Esophagus muscularis mucosa (tissue), 4 donors: ENCODE measurements around the gene TRPM3.

Experiments
- EP300 ChIP-seq: sonication (generic); formaldehyde crosslinking; IDR thresholded peaks from one replicate; pipeline ENCODE4 v1.6.1; 2017; ENCODE audit warnings: antibody characterized with exemption
- POLR2A ChIP-seq: fragments of 450-650 bp; IDR thresholded peaks from one replicate; pipeline ENCODE4 v1.6.1; 2017; ENCODE audit warnings: antibody characterized with exemption, moderate library complexity, mild to moderate bottlenecking, low read depth
- POLR2AphosphoS5 ChIP-seq, 2 donors: sonication (generic); formaldehyde crosslinking; IDR thresholded peaks; one replicate each; pipeline ENCODE4 v1.6.1; 2017; ENCODE audit warnings: antibody characterized with exemption in 2 of 2
- TF ChIP-seq, protein P1 (sequence below), 3 experiments: fragments of 200-600 bp in 2 of 3; fragments of 450-650 bp in 1 of 3; sonication (generic) in 2 of 3; IDR thresholded peaks; one replicate each; pipeline ENCODE4 v1.5.1; 2017 to 2019; ENCODE audit warnings: antibody characterized with exemption in 3 of 3, mild to moderate bottlenecking in 2 of 3, moderate library complexity in 1 of 3

DNA sequence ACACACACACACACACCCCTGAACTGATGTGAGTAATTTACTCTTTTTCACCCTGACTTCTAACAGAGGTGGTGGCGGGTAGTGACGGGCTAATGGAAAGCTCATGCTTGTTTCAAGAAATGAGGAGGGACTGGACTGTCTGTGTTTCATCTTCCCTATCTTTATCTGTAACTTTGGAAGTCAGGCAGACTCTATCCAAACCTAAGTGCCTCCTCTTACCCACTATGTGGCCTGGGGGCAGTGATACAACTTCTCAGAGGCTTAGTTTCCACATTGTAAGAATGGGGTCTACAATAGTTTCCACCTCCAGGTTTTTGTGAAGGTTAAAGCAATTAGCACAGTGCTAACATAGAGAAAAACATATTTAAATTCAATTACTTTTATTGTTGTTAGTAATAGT, 5.9 kb upstream of the TRPM3 start:
- TF ChIP-seq EP300 (no peak), POLR2AphosphoS5 (IDR thresholded peaks at IDR 0.05) (no peak), POLR2A (no peak)
- TF ChIP-seq, protein P1, sequence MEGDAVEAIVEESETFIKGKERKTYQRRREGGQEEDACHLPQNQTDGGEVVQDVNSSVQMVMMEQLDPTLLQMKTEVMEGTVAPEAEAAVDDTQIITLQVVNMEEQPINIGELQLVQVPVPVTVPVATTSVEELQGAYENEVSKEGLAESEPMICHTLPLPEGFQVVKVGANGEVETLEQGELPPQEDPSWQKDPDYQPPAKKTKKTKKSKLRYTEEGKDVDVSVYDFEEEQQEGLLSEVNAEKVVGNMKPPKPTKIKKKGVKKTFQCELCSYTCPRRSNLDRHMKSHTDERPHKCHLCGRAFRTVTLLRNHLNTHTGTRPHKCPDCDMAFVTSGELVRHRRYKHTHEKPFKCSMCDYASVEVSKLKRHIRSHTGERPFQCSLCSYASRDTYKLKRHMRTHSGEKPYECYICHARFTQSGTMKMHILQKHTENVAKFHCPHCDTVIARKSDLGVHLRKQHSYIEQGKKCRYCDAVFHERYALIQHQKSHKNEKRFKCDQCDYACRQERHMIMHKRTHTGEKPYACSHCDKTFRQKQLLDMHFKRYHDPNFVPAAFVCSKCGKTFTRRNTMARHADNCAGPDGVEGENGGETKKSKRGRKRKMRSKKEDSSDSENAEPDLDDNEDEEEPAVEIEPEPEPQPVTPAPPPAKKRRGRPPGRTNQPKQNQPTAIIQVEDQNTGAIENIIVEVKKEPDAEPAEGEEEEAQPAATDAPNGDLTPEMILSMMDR (IDR thresholded peaks at IDR 0.05) = no peak
